22Rv1 (cell line): ENCODE results near the gene ZBTB7C.

Experiments
- CTCF ChIP-seq: fragments of 450-650 bp; IDR thresholded peaks from 2 replicates; pipeline ENCODE4 v1.5.1; 2017; ENCODE audit warnings: mild to moderate bottlenecking
- ZFX ChIP-seq: fragments of 450-650 bp; IDR thresholded peaks from 2 replicates; pipeline ENCODE4 v1.6.1; 2017; ENCODE audit warnings: antibody characterized with exemption, borderline replicate concordance

- TF ChIP-seq CTCF: no peak
- no peak for TF ChIP-seq ZFX
Observed at GRCh38 chr18:48452861-48453323, 43.7 kb upstream of the ZBTB7C start.
